Endothelial cell (in vitro differentiated cells): ENCODE measurements around the gene COG4. TPM values are rescaled to one million over a fixed set of nuclear protein-coding genes. Genes with fewer than 3 reads are reported as not detected.

Source experiments
- DNase-seq: peaks from one replicate; pipeline ENCODE4 v3.0.0; 2021; ENCODE audit warnings: low spot score
- H3K27ac Mint-ChIP-seq: one replicate; pipeline ENCODE4 v1.8.0; 2021; ENCODE audit warnings: mixed read lengths, inconsistent platforms; ENCODE audit not compliant: unreplicated experiment
- H3K27me3 Mint-ChIP-seq: one replicate; pipeline ENCODE4 v1.8.0; 2021; ENCODE audit warnings: mild to moderate bottlenecking, moderate library complexity, mixed read lengths, inconsistent platforms; ENCODE audit not compliant: unreplicated experiment
- H3K36me3 Mint-ChIP-seq: one replicate; pipeline ENCODE4 v1.8.0; 2021; ENCODE audit warnings: mild to moderate bottlenecking, low read depth, mixed read lengths, inconsistent platforms; ENCODE audit not compliant: unreplicated experiment
- H3K4me1 Mint-ChIP-seq: one replicate; pipeline ENCODE4 v1.8.0; 2021; ENCODE audit warnings: mild to moderate bottlenecking, mixed read lengths, inconsistent platforms; ENCODE audit not compliant: unreplicated experiment
- H3K4me3 Mint-ChIP-seq: one replicate; pipeline ENCODE4 v1.8.0; 2021; ENCODE audit warnings: mild to moderate bottlenecking, mixed read lengths, inconsistent platforms; ENCODE audit not compliant: unreplicated experiment
- H3K9me3 Mint-ChIP-seq: one replicate; pipeline ENCODE4 v1.8.0; 2021; ENCODE audit warnings: mixed read lengths, inconsistent platforms; ENCODE audit not compliant: unreplicated experiment
- CTCF ChIP-seq: fragments of 200-600 bp; sonication (generic); IDR thresholded peaks from one replicate; pipeline ENCODE4 v1.5.0; 2021; ENCODE audit warnings: antibody characterized with exemption; ENCODE audit not compliant: unreplicated experiment
- total RNA-seq: library from RNA; stranded (reverse); fragmentation: NEBNext Ultra II Directional; extraction: Animal tissue kit (Norgen Biotek cat#: 25700); gene quantifications from one replicate; pipeline ENCODE4 v1.2.1, GENCODE V29; 2021; ENCODE audit not compliant: unreplicated experiment

COG4 gene
- total RNA-seq, 1 donor from 2014 or later: 64.1 TPM

GRCh38 chr16:70511833-70512232 lies 11.5 kb downstream of the COG4 start:
- H3K4me1 Mint-ChIP-seq: no peaks in the 10 kb centered on the region
- H3K27ac Mint-ChIP-seq: no peak overlapping the region
- peak overlapping the region; percentile 12 for H3K4me3 Mint-ChIP-seq
- peaks cover 27% of the 10 kb centered on the region for H3K36me3 Mint-ChIP-seq
- H3K9me3 Mint-ChIP-seq: no peaks in the 10 kb centered on the region
- TF ChIP-seq CTCF: no peak
- no peak for DNase-seq
- no peaks in the 10 kb centered on the region for H3K27me3 Mint-ChIP-seq

- peaks cover 22% of the 10 kb centered on the region for H3K36me3 Mint-ChIP-seq
- no peak overlapping the region for H3K4me3 Mint-ChIP-seq
- no peaks in the 10 kb centered on the region for H3K27me3 Mint-ChIP-seq
- no peak overlapping the region for H3K27ac Mint-ChIP-seq
- no peak for TF ChIP-seq CTCF
- H3K4me1 Mint-ChIP-seq: no peaks in the 10 kb centered on the region
- no peak for DNase-seq
- no peaks in the 10 kb centered on the region for H3K9me3 Mint-ChIP-seq
Measured at GRCh38 chr16:70510216-70510615, 13.1 kb downstream of the COG4 start.

GRCh38 chr16:70508752-70509151 lies 14.6 kb downstream of the COG4 start:
- no peak overlapping the region for H3K27ac Mint-ChIP-seq
- H3K4me3 Mint-ChIP-seq: peak overlapping the region; percentile 27
- no peaks in the 10 kb centered on the region for H3K4me1 Mint-ChIP-seq
- DNase-seq: no peak
- TF ChIP-seq CTCF: no peak
- no peaks in the 10 kb centered on the region for H3K9me3 Mint-ChIP-seq
- H3K27me3 Mint-ChIP-seq: peaks cover 3% of the 10 kb centered on the region
- peaks cover 22% of the 10 kb centered on the region for H3K36me3 Mint-ChIP-seq

- no peak for DNase-seq
- Mint-ChIP-seq H3K4me1 (no peaks in the 10 kb centered on the region), H3K4me3 (no peak overlapping the region), H3K36me3 (peaks cover 12% of the 10 kb centered on the region), H3K9me3 (no peaks in the 10 kb centered on the region), H3K27me3 (no peaks in the 10 kb centered on the region), H3K27ac (no peak overlapping the region)
- TF ChIP-seq CTCF: no peak
Measured at GRCh38 chr16:70496513-70496912, 26.8 kb downstream of the COG4 start.

GRCh38 chr16:70495425-70496182 lies 27.8 kb downstream of the COG4 start:
- H3K9me3 Mint-ChIP-seq: no peaks in the 10 kb centered on the region
- TF ChIP-seq CTCF: no peak
- H3K27ac Mint-ChIP-seq: no peak overlapping the region
- no peak overlapping the region for H3K4me3 Mint-ChIP-seq
- no peaks in the 10 kb centered on the region for H3K27me3 Mint-ChIP-seq
- peaks cover 12% of the 10 kb centered on the region for H3K36me3 Mint-ChIP-seq
- H3K4me1 Mint-ChIP-seq: no peaks in the 10 kb centered on the region
- no peak for DNase-seq
